Activated naive CD4-positive, alpha-beta T cell (primary cell): ENCODE data around the gene GALNT12.

Experiments used
- DNase-seq, 4 experiments: peaks; one replicate each; lab custom pipeline; 2025; lab: John Stamatoyannopoulos, UW

GALNT12 gene

GRCh38 chr9:98807070-98807813, at the start of gene GALNT12:
Gene GALNT12 (plus strand): TSS chr9:98807670. CDS start chr9:98807699, 29 bp downstream.
- DNase-seq: peak in 3 of 4 experiments; percentile 13 to 58 (median 17)

- DNase-seq: no peak
These were observed 47.2 kb upstream of the GALNT12 start for GRCh38 chr9:98760231-98760630.

- DNase-seq: no peak
These were observed 43.3 kb upstream of the GALNT12 start for GRCh38 chr9:98763986-98764745.

GRCh38 chr9:98765256-98765655, 42.2 kb upstream of the GALNT12 start:
- no peak for DNase-seq

- no peak for DNase-seq
These were observed 40.9 kb upstream of the GALNT12 start for GRCh38 chr9:98766586-98766985.

- no peak for DNase-seq
These were observed 40.3 kb upstream of the GALNT12 start for GRCh38 chr9:98767196-98767595.

- DNase-seq: no peak
These were observed 39.6 kb upstream of the GALNT12 start for GRCh38 chr9:98767915-98768314.

- no peak for DNase-seq
These were observed 39.1 kb upstream of the GALNT12 start for GRCh38 chr9:98768344-98768743.

GRCh38 chr9:98770717-98771116, 36.8 kb upstream of the GALNT12 start:
- DNase-seq: no peak

- DNase-seq: no peak
These were observed 36.1 kb upstream of the GALNT12 start for GRCh38 chr9:98771209-98771874.

GRCh38 chr9:98772364-98773155, 34.9 kb upstream of the GALNT12 start:
- no peak for DNase-seq

GRCh38 chr9:98773721-98774120, 33.7 kb upstream of the GALNT12 start:
- no peak for DNase-seq

GRCh38 chr9:98774746-98775145, 32.7 kb upstream of the GALNT12 start:
- peak in 1 of 4 experiments; percentile 11 for DNase-seq

- no peak for DNase-seq
These were observed 31.5 kb upstream of the GALNT12 start for GRCh38 chr9:98775831-98776441.

- DNase-seq: no peak
These were observed 29.9 kb upstream of the GALNT12 start for GRCh38 chr9:98777618-98778017.

- DNase-seq: no peak
These were observed 29.2 kb upstream of the GALNT12 start for GRCh38 chr9:98778251-98778650.

- DNase-seq: no peak
These were observed 28.5 kb upstream of the GALNT12 start for GRCh38 chr9:98778711-98779530.

- no peak for DNase-seq
These were observed 27.3 kb upstream of the GALNT12 start for GRCh38 chr9:98780059-98780749.

- no peak for DNase-seq
These were observed 25.7 kb upstream of the GALNT12 start for GRCh38 chr9:98781588-98782383.
